ENCODE measurements around the gene MTHFD2L.
"Not testable (repeated sequence)": the region's sequence is repeated elsewhere in the genome, so short reads cannot be mapped to it uniquely, and the experiment has no call there.

The MTHFD2L gene

DNA sequence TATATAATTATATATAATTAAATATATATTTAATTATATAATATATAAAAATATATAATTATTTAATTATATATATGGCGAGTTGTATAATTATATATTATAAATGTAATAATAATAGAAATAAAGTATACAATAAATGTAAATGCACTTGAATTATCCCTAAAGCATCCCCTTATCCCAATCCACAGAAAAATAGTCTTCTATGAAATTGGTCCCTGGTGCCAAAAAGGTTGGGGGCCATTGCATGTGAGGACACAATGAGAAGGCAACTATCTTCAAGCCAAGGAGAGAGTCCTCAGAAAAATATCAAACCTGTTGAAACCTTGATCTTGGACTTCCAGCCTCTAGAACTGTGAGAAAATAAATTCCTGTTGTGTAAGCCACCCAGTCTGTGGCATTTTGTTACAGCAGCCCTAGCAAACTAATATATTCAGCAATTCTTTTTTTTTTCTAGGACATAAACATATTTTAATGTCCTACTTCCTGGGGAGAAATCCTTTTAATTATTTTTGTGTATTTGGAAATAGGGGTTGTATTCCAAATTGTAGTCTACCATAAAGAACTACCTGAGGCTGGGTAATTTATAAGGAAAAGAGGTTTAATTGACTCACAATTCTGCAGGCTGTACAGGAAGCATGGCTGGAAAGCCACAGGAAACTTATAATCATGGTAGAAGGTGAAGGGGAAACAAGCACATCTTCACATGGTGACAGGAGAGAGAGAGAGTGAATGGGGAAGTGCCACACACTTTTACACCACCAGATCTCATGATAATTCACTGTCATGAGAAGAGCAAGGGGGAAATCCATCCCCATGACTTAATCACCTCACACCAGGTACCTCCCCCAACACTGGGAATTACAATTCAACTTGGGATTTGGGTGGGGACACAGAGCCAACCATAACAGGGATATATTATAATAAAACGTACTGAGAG lies 36.0 kb upstream of the MTHFD2L start:
- DNase-seq, result no peak
- CTCF ChIA-PET, result no interaction called here
- Mint-ChIP-seq H3K36me3 (no peaks in the 10 kb centered on the region), H3K4me3 (no peak overlapping the region), H3K9me3 (no peaks in the 10 kb centered on the region), H3K4me1 (no peaks in the 10 kb centered on the region), H3K27me3 (no peaks in the 10 kb centered on the region), H3K27ac (no peak overlapping the region)

DNA sequence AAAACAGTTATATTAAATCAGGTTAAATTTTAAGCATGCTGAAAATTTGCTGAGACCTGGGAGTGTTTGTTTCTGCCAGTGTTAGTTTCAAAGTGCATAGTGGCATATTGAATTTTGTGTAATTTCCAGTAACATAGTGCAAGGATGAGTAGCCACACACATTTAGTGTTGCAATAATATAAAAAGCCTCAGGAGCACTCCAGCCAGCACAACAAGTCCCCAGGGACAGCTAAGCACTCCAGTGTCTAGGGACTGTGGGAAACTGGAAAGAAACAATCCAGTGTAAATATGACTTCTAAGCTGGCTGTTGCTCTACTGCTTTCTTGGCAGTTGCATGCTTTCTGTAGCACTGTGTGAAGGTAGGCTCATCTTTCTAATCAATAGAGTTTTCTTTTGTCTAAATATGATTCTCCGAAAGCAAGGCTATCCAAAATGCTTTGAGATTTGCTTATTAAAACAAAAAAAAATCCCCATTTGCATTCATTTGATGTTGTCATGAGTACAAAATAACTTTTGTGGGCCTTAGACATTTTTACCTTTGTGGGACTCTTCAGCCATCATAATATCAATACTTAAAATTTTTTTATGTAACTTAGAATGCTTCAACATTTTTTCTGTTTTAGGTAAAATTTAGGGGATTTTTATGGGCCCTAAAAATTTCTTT lies 34.7 kb upstream of the MTHFD2L start:
- no peak overlapping the region for H3K4me3 Mint-ChIP-seq
- DNase-seq, result no peak
- no peaks in the 10 kb centered on the region for H3K36me3 Mint-ChIP-seq
- no peak overlapping the region for H3K27ac Mint-ChIP-seq
- CTCF ChIA-PET, result no interaction called here
- H3K4me1 Mint-ChIP-seq, result no peaks in the 10 kb centered on the region
- no peaks in the 10 kb centered on the region for H3K9me3 Mint-ChIP-seq
- H3K27me3 Mint-ChIP-seq, result no peaks in the 10 kb centered on the region

DNA sequence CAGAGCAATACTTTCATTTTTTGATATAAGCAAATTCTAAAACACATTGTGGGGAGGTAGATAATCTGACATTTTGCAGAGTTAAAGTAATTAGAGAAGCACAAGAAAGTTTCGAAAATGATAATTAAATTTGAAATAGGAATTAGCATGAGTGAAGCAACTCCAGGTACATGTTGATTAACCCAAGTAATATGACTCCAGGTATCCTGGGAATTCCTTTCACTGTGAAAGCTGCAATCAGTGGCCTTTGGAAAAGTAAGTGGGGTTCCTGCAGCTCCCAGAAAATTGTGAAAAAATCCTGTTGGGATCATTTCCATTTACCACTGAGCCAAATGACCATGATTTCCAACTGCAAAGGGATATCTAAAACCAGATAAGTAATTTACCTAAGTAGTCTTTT lies 32.9 kb upstream of the MTHFD2L start:
- no peak overlapping the region for H3K4me3 Mint-ChIP-seq
- H3K27ac Mint-ChIP-seq, result no peak overlapping the region
- H3K27me3 Mint-ChIP-seq, result no peaks in the 10 kb centered on the region
- no peaks in the 10 kb centered on the region for H3K9me3 Mint-ChIP-seq
- H3K36me3 Mint-ChIP-seq, result no peaks in the 10 kb centered on the region
- CTCF ChIA-PET, result no interaction called here
- no peak for DNase-seq
- no peaks in the 10 kb centered on the region for H3K4me1 Mint-ChIP-seq

DNA sequence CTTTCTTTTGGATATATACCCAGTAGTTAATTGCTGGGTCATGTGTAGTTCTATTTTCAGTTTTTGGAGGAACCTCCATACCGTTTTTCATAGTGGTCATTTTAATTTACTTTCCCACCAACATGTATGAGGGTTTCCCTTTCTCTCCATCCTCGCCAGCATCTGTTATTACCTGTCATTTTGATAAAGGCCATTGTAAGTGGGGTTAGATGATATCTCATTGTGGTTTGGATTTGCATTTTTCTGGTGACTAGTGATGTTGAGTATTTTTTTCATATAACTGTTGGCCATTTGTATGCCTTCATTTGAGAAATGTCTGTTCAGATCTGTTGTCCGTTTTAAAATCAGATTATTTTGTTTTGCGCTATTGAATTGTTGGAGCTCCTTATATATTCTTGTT lies 30.2 kb upstream of the MTHFD2L start:
- CTCF ChIA-PET, result no interaction called here
- Mint-ChIP-seq H3K27me3 (no peaks in the 10 kb centered on the region), H3K27ac (no peak overlapping the region), H3K36me3 (no peaks in the 10 kb centered on the region), H3K4me3 (no peak overlapping the region), H3K9me3 (no peaks in the 10 kb centered on the region), H3K4me1 (no peaks in the 10 kb centered on the region)
- no peak for DNase-seq

DNA sequence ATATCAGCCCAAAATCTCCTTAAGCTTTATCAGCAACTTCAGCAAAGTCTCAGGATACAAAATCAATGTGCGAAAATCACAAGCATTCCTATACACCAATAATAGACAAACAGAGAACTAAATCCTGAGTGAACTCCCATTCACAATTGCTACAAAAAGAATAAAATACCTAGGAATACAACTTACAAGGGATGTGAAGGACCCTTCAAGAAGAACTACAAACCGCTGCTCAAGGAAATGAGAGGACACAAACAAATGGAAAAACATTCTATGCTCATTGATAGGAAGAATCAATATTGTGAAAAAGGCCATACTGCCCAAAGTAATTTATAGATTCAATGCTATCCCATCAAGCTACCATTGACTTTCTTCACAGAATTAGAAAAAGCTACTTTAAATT lies 27.1 kb upstream of the MTHFD2L start:
- H3K9me3 Mint-ChIP-seq, DNase-seq, H3K4me1 Mint-ChIP-seq, CTCF ChIA-PET, H3K27ac Mint-ChIP-seq, H3K4me3 Mint-ChIP-seq, H3K36me3 Mint-ChIP-seq, H3K27me3 Mint-ChIP-seq: not testable (repeated sequence)

DNA sequence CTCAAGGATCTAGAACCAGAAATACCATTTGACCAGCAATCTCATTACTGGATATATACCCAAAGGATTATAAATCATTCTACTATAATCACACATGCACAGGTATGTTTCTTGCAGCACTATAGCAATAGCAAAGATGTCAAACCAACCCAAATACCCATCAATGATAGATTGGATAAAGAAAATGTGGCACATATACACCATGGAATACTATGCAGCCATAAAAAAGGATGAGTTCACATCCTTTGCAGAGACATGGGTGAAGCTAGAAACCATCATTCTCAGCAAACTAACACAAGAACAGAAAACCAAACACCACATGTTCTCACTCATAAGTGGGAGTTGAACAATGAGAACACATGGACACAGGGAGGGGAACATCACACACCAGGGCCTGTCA lies 25.7 kb upstream of the MTHFD2L start:
- CTCF ChIA-PET, result interaction anchor here (1.1 kb wide), 1 partner anchor 791 kb away, joined by 3 read pairs; no protein-coding TSS in a partner anchor
- not testable (repeated sequence) for DNase-seq, H3K4me3 Mint-ChIP-seq, H3K4me1 Mint-ChIP-seq, H3K36me3 Mint-ChIP-seq, H3K27me3 Mint-ChIP-seq, H3K9me3 Mint-ChIP-seq, H3K27ac Mint-ChIP-seq

DNA sequence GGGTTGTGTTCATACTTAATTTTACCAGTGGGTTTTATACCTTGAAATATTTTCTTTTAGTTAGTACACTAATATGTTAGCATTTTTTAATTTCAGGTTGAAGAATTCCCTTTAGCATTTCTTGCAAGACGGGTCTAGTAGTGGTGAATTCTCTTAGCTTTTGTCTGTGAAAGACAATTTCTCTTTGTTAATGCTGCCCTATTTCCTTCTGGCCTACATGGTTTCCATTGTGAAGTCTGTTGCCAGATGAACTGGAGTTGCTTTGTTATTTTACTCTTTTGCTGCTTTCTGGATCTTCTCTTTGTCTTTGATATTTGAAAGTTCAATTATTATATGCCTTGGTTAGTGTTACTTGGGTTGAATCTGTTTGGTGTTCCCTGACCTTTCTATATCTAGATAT lies 25.0 kb upstream of the MTHFD2L start:
- H3K27me3 Mint-ChIP-seq, result no peaks in the 10 kb centered on the region

DNA sequence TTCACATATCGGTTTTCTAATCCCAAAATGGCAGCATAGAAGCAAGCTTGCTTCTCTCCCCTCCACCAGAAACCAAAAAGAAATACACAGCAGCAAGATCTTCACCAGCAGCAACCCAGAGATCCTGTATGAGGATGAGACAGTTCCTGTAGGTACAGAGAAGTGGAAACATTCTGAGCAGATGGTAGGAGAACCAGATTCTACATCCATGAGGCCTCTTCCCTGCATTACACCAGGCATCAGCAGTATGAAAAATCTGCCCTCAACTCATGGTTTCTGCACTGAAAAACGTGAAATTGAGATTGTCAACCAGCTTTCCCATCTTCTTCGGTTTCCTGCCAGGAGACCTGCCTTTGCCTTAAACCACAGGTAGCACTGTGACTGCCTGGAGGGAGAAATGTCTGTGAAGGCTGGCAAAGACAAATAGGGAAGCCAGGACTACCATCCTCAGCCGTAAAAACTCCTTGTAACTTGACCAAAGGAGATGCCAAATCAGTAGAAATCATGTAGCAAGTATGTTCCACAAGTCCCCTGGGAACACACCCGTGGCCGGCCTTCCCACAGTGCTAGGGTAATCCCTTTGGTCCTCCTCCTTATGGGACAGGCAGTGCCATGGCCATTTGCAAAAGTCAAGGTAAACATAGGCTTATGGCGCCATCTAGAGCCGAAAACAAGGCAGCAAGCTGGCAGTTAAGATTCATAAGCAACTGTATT lies 24.0 kb upstream of the MTHFD2L start:
- CTCF ChIA-PET, result interaction anchor here (0.6 to 2.8 kb wide), 16 partner anchors 17 to 823 kb away, joined by 3 to 16 read pairs (median 4); no protein-coding TSS in a partner anchor
- Mint-ChIP-seq H3K36me3 (no peaks in the 10 kb centered on the region), H3K4me1 (no peaks in the 10 kb centered on the region), H3K27ac (no peak overlapping the region), H3K4me3 (no peak overlapping the region), H3K9me3 (no peaks in the 10 kb centered on the region), H3K27me3 (peaks cover 4% of the 10 kb centered on the region)
- peak; percentile 66 for DNase-seq

More for the DNA sequence above, 25.0 kb upstream of the MTHFD2L start:
- H3K4me3 Mint-ChIP-seq, result no peak overlapping the region
- H3K4me1 Mint-ChIP-seq, result no peaks in the 10 kb centered on the region
- DNase-seq, result no peak
- H3K27ac Mint-ChIP-seq, result no peak overlapping the region
- CTCF ChIA-PET, result interaction anchor here (0.6 to 2.8 kb wide), 6 partner anchors 33 to 559 kb away, joined by 3 to 16 read pairs (median 4); no protein-coding TSS in a partner anchor
- H3K36me3 Mint-ChIP-seq, result no peaks in the 10 kb centered on the region
- H3K9me3 Mint-ChIP-seq, result no peaks in the 10 kb centered on the region

DNA sequence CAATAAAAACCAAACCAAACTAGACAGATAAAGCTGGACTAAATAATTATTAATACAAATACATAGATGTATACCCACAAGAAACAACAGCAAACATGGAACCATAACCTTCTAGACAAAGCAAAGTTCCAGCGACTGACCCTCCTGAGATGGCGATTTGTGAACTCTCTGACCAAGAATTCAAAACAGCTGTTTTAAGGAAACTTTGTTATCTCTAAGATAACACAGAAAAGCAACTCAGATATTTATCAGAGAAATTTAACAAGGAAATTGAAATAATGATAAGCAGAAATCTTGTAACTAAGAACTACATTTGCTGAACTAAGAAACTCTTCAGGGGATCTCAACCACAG lies 23.4 kb upstream of the MTHFD2L start:
- Mint-ChIP-seq H3K36me3 (no peaks in the 10 kb centered on the region), H3K9me3 (no peaks in the 10 kb centered on the region), H3K4me3 (no peak overlapping the region), H3K27ac (no peak overlapping the region), H3K4me1 (no peaks in the 10 kb centered on the region), H3K27me3 (peaks cover 9% of the 10 kb centered on the region)
- CTCF ChIA-PET, result interaction anchor here (0.6 to 2.8 kb wide), 15 partner anchors 9 to 824 kb away, joined by 3 to 16 read pairs (median 4); no protein-coding TSS in a partner anchor
- no peak for DNase-seq

DNA sequence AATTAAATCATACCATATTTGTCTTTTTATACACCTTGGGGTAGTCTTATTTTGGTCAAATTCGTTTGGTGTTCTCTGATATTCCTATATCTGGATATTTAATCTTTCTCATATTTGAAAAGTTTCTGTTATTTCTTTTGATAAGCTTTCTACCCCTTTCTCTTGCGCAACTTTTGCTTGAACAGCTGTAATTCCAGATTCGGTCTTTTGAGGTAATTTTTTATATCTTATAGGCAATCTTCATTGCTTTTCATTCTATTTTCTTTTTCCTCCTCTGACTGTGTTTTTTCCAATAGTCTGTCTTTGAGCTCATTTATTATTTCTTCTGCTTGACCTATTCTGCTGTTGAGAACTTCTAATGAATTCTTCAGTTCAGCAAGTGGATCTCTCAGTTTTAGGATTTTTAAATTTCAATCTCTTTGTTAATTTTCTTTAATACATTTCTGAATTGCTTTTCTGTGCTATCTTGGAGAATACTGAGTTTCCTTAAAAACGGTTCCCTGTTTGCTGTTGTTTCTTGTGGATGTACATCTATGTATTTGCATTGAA lies 11.3 kb upstream of the MTHFD2L start:
- no peak for DNase-seq
- Mint-ChIP-seq H3K4me1 (no peaks in the 10 kb centered on the region), H3K27me3 (peaks cover 23% of the 10 kb centered on the region), H3K36me3 (no peaks in the 10 kb centered on the region), H3K4me3 (no peak overlapping the region), H3K27ac (no peak overlapping the region), H3K9me3 (no peaks in the 10 kb centered on the region)
- CTCF ChIA-PET, result no interaction called here

DNA sequence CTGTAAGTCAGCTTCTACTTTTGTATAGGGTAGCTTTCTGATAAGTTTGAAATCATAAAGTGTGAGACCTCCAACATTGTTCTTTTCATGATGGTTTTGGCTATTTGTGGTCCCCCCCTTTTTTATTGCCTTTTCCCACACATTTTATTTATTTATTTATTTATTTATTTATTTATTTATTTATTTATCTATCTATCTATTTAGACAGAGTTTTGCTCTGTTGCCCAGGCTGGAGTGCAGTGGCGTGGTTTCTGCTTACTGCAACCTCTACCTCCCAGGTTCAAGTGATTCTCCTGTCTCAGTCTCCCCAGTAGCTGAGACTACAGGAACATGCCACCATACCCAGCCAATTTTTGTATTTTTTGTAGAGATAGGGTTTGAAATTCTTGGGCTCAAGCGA lies 9.7 kb upstream of the MTHFD2L start:
- Mint-ChIP-seq H3K4me1 (no peaks in the 10 kb centered on the region), H3K36me3 (no peaks in the 10 kb centered on the region), H3K27ac (no peak overlapping the region), H3K9me3 (no peaks in the 10 kb centered on the region), H3K4me3 (no peak overlapping the region), H3K27me3 (peaks cover 24% of the 10 kb centered on the region)
- CTCF ChIA-PET, result no interaction called here
- no peak for DNase-seq

DNA sequence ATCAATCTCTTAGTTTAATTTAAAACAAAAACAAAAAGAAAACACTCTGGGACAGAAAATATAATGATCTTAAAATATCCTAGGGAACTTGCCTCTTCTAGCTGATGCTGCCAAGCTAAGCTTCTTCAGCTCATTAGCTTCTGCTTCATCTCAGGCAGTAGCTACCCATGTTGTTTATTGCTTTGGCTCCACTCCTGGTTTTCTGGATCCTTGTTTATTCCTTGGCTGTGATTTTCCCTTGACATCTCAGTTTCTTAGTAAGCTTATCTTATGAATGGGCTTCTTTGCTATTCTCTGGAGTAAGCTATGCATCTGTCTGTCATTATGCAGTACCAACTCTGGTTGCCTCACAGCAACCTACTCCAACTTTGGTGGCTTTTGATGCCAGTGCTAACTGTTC lies 5.1 kb upstream of the MTHFD2L start:
- Mint-ChIP-seq H3K4me3 (no peak overlapping the region), H3K4me1 (peaks cover 6% of the 10 kb centered on the region), H3K36me3 (no peaks in the 10 kb centered on the region), H3K27ac (no peak overlapping the region), H3K9me3 (no peaks in the 10 kb centered on the region), H3K27me3 (peaks cover 19% of the 10 kb centered on the region)
- no peak for DNase-seq
- CTCF ChIA-PET, result interaction anchor here (1.2 kb wide), 1 partner anchor 18 kb away, joined by 4 read pairs; no protein-coding TSS in a partner anchor

DNA sequence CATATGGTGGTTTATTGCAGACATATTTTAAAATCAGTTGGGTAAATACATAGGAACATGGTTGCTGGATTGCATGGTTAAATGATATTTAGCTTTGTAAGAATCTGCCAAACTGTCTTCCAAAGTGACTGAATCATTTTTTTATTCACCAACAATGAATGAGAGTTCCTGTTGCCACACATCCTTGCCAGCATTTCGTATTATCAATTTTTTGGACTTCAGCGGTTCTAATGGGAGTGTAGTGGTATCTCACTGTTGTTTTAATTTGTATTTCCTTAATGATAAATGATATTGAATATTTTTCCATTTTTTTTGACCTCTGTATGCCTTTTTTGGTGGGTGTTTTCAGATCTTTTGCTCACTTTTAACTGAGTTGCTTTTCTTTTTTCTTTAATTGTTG lies 1.4 kb upstream of the MTHFD2L start:
- CTCF ChIA-PET, result no interaction called here
- Mint-ChIP-seq H3K9me3 (no peaks in the 10 kb centered on the region), H3K27me3 (peaks cover 20% of the 10 kb centered on the region), H3K4me1 (peaks cover 22% of the 10 kb centered on the region), H3K4me3 (no peak overlapping the region), H3K36me3 (peaks cover 7% of the 10 kb centered on the region), H3K27ac (no peak overlapping the region)
- no peak for DNase-seq

DNA sequence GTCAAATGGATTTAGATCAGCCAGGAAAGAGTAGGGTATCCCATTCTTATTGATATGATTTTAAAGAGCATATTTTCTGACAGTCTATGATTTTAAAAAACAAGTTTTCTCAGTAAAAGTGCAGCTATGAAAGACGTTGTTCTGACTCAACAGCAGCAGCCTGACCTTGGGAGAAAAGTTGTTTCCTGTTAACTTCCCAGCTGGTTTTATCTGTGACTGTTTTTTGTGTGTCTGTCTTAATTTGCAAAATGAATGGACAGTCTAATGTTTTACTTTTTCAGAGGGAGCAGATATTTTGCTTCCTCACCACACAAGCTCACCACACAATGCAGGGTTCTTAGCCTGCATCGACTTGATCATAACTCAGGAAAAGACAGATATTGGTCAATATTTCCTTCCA lies 764 bp upstream of the MTHFD2L start:
- Mint-ChIP-seq H3K4me1 (peaks cover 22% of the 10 kb centered on the region), H3K36me3 (peaks cover 9% of the 10 kb centered on the region), H3K27ac (no peak overlapping the region), H3K27me3 (peaks cover 20% of the 10 kb centered on the region), H3K9me3 (no peaks in the 10 kb centered on the region), H3K4me3 (peak overlapping the region; percentile 77)
- CTCF ChIA-PET, result no interaction called here
- DNase-seq, result no peak

Measured in activated naive CD4-positive, alpha-beta T cell treated with anti-CD3 and anti-CD28 coated beads, Interleukin-2, amount 10 ng/mL, durations not matched to agents 7 days and 5 days (primary cell).